Osteocyte (in vitro differentiated cells): ENCODE measurements around the gene UST. TPM values are rescaled to one million over a fixed set of nuclear protein-coding genes. Genes with fewer than 3 reads are reported as not detected.

Experiments
- DNase-seq: peaks from one replicate; pipeline ENCODE4 v3.0.0; 2021; ENCODE audit warnings: mixed read lengths; ENCODE audit not compliant: unreplicated experiment; ENCODE audit errors: extremely low spot score
- H3K27ac Mint-ChIP-seq: one replicate; pipeline ENCODE4 v1.8.0; 2021; ENCODE audit warnings: mild to moderate bottlenecking, mixed read lengths; ENCODE audit not compliant: unreplicated experiment
- H3K27me3 Mint-ChIP-seq: one replicate; pipeline ENCODE4 v1.8.0; 2021; ENCODE audit warnings: mixed read lengths; ENCODE audit not compliant: unreplicated experiment
- H3K36me3 Mint-ChIP-seq: one replicate; pipeline ENCODE4 v1.8.0; 2021; ENCODE audit warnings: mixed read lengths; ENCODE audit not compliant: unreplicated experiment
- H3K4me1 Mint-ChIP-seq: one replicate; pipeline ENCODE4 v1.8.0; 2021; ENCODE audit warnings: mixed read lengths; ENCODE audit not compliant: unreplicated experiment
- H3K4me3 Mint-ChIP-seq: one replicate; pipeline ENCODE4 v1.8.0; 2021; ENCODE audit warnings: mild to moderate bottlenecking, moderate library complexity, mixed read lengths; ENCODE audit not compliant: unreplicated experiment
- H3K9me3 Mint-ChIP-seq: one replicate; pipeline ENCODE4 v1.8.0; 2021; ENCODE audit warnings: mixed read lengths; ENCODE audit not compliant: unreplicated experiment
- CTCF ChIP-seq: fragments of 200-600 bp; sonication (generic); IDR thresholded peaks from 2 replicates; pipeline ENCODE4 v1.5.0; 2021; ENCODE audit warnings: antibody characterized with exemption, mild to moderate bottlenecking, moderate library complexity
- total RNA-seq: library from RNA; stranded (reverse); gene quantifications from 2 replicates; pipeline ENCODE4 v1.2.1, GENCODE V29; 2021

Gene UST
- total RNA-seq, 1 donor from 2014 or later, result 15.7 TPM

GRCh38 chr6:148819852-148820251 lies 73.0 kb downstream of the UST start:
- Mint-ChIP-seq H3K27me3 (no peaks in the 10 kb centered on the region), H3K4me1 (peaks cover 25% of the 10 kb centered on the region), H3K4me3 (no peak overlapping the region), H3K9me3 (peaks cover 3% of the 10 kb centered on the region), H3K36me3 (no peaks in the 10 kb centered on the region), H3K27ac (no peak overlapping the region)
- DNase-seq, result no peak
- TF ChIP-seq CTCF, result no peak

GRCh38 chr6:148822819-148823218 lies 76.0 kb downstream of the UST start:
- Mint-ChIP-seq H3K27ac (no peak overlapping the region), H3K36me3 (peaks cover 2% of the 10 kb centered on the region)
- TF ChIP-seq CTCF, result no peak

GRCh38 chr6:148824291-148824690 lies 77.5 kb downstream of the UST start:
- no peak overlapping the region for H3K27ac Mint-ChIP-seq

More at GRCh38 chr6:148822819-148823218, 76.0 kb downstream of the UST start:
- H3K4me3 Mint-ChIP-seq, result no peak overlapping the region
- no peak for DNase-seq
- H3K27me3 Mint-ChIP-seq, result no peaks in the 10 kb centered on the region
- H3K4me1 Mint-ChIP-seq, result peaks cover 21% of the 10 kb centered on the region
- H3K9me3 Mint-ChIP-seq, result no peaks in the 10 kb centered on the region

GRCh38 chr6:148824960-148825359 lies 78.1 kb downstream of the UST start:
- Mint-ChIP-seq H3K4me1 (peaks cover 6% of the 10 kb centered on the region), H3K27me3 (no peaks in the 10 kb centered on the region), H3K27ac (no peak overlapping the region), H3K4me3 (no peak overlapping the region), H3K9me3 (no peaks in the 10 kb centered on the region), H3K36me3 (peaks cover 2% of the 10 kb centered on the region)
- DNase-seq, result no peak
- no peak for TF ChIP-seq CTCF

More at GRCh38 chr6:148824291-148824690, 77.5 kb downstream of the UST start:
- Mint-ChIP-seq H3K27me3 (no peaks in the 10 kb centered on the region), H3K9me3 (no peaks in the 10 kb centered on the region), H3K4me3 (no peak overlapping the region), H3K36me3 (peaks cover 2% of the 10 kb centered on the region), H3K4me1 (peaks cover 6% of the 10 kb centered on the region)
- no peak for TF ChIP-seq CTCF
- no peak for DNase-seq

GRCh38 chr6:148825492-148825891 lies 78.7 kb downstream of the UST start:
- Mint-ChIP-seq H3K4me1 (peaks cover 8% of the 10 kb centered on the region), H3K36me3 (peaks cover 2% of the 10 kb centered on the region), H3K9me3 (no peaks in the 10 kb centered on the region), H3K27ac (no peak overlapping the region), H3K27me3 (no peaks in the 10 kb centered on the region), H3K4me3 (no peak overlapping the region)
- no peak for TF ChIP-seq CTCF
- no peak for DNase-seq
